ENCODE results near the gene PTPRO.

Gene PTPRO

DNA sequence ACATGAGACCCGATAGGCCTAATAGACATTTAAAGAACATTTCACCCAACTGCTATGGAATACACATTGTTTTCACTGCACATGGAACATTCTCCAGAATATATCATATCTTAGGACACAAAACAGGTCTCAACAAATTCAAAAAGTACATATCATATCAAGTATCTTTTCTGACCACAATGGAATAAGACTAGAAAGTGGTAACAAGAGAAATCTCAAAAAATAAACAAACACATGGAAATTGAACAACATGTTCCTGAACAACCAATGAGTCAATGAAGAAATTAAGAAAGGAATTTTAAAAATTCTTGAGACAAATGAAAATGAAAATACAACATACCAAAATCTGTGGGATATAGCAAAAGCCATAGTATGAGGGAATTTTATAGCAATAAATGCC is 208.1 kb downstream of the PTPRO start:
- DNase-seq = no peak

DNA sequence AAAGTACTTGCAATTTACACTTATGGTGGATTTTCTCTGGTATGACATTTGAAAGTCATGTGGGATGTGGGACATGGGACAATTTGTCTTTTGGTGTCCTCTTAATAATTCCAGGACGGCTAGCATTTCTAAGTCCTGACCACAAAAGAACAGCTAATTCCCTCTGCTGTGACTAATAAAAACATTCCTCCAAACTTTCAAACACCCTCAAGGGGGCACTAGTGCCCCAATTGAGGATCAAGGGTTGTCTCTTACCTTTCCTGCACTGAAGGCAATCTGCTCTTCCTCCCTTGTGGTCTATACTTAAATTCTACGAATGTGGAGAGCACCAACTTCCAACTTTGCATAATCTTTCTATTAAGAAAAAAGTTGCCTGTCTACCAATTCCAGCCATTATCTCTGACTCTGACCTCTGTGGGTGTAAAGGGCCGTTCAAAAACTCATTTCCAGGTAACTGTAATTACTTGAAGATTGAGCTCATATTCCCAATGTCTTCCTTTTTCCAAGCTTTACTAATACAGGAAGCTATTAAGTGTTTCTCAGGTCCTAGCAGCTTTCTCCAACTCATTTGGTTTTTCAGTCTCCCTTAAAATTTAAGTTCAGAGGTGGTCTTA is 210.2 kb downstream of the PTPRO start:
- no peak for DNase-seq

GRCh38 chr12:15534322-15534721 is 212.0 kb downstream of the PTPRO start:
- DNase-seq = no peak

GRCh38 chr12:15534874-15535273 is 212.6 kb downstream of the PTPRO start:
- no peak for DNase-seq

DNA sequence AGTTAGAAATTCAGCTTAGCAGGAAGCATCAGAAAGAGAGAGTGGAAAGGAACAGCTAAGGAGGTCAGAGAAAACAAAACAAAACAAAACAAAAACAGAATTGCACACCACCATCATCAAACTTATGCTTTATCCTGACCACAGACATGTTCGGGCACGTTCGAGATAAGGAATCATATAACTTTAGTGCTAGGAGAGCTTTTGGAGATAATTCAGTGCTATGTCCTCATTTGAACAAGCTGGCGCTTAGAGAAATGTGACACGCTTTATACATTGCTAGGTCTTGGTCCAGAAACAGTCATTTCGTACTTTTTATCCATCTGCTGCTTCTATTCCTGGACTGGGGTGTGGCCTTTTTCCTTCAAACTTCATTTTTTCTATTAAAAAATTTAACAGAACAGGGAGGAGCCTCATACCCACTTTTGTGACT is 213.1 kb downstream of the PTPRO start:
- no peak for DNase-seq

- no peak for DNase-seq
Observed at GRCh38 chr12:15536446-15536845, 214.1 kb downstream of the PTPRO start.

- DNase-seq = no peak
Observed at GRCh38 chr12:15538881-15539280, 216.6 kb downstream of the PTPRO start.

- DNase-seq = no peak
Observed at GRCh38 chr12:15540005-15540404, 217.7 kb downstream of the PTPRO start.

GRCh38 chr12:15540469-15540872 is 218.2 kb downstream of the PTPRO start:
- no peak for DNase-seq

GRCh38 chr12:15541996-15542631 is 219.8 kb downstream of the PTPRO start:
- DNase-seq = no peak

GRCh38 chr12:15543347-15543746 is 221.0 kb downstream of the PTPRO start:
- no peak for DNase-seq

- no peak for DNase-seq
Observed at GRCh38 chr12:15544589-15544988, 222.3 kb downstream of the PTPRO start.

- DNase-seq = no peak
Observed at GRCh38 chr12:15545334-15545733, 223.0 kb downstream of the PTPRO start.

DNA sequence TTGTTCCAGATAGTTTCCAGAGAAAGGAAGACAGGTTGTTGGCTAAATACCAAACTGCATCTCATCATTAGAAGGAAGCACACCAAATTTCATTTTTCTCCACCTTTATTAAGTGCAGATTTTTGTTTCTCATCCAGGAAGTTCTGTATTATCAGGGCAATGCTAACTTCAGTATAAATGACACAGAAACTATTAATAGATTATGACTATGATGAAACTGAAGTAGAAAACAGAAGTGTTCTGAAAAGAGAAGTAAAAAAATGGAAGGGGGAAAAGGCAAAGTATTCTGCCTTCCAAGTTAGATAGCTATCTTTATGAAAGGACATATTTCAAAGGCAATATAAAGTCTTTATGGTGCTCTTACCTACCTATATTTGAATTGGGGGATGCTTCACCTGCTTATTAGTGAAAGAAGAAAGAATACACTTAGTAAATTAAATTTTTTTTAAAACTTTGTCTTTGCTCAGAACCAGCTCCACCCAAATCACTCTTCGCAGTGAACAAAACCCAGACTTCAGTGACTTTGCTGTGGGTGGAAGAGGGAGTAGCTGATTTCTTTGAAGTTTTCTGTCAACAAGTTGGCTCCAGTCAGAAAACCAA is 223.9 kb downstream of the PTPRO start:
- DNase-seq = no peak

- no peak for DNase-seq
Observed at GRCh38 chr12:15547063-15547462, 224.8 kb downstream of the PTPRO start.

DNA sequence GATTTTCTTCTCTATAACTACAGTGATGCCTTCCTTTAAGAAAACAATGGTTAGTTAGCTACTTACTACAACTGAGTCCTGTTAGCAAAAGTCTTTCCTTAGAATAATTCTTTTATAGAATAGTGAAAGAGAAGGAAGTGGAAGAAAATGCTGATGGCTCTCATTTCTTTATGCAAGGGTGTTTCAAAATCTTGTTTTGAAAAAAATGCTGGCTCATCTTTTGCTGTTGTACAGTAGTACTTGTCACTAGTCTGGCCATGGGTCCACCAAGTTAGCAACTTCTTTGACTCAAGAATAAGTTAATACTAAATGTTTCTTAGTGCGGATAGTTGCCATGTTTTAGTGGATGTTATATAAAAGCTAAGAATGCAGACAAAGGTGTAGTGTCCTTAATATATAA is 225.4 kb downstream of the PTPRO start:
- no peak for DNase-seq

GRCh38 chr12:15550793-15551192 is 228.5 kb downstream of the PTPRO start:
- no peak for DNase-seq

GRCh38 chr12:15555446-15555845 is 233.1 kb downstream of the PTPRO start:
- DNase-seq = no peak

DNA sequence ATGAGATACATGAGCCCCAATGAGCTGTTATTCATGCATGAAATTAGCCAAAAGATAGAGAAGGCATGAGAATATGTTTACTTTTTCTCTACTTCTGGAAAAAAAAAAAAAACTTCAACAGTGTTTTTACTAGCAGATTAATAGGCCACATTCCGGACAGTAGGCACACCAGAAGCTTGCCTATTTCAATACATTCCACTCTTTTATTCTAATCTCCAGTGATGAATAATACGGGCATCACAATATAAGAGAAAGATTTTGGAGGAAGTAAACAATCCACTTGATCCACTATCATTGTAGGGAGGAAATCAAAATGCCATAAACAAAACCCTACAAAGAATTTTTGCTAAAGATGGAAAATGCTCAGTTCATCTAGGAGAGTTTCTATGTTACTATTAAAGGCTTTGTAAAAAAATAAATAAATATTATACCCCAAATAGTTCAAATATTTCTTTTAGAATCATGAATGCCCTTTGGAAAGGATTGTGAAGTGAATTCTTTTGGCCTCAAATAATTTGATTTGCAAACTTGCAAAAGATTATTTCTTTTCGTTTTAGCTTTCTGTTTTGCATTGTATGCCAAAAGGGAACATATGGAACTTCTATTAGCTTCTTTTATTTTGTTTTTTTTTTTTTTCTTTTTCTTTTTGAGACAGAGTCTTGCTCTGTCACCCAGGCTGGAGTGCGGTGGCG is 234.2 kb downstream of the PTPRO start:
- no peak for DNase-seq

DNA sequence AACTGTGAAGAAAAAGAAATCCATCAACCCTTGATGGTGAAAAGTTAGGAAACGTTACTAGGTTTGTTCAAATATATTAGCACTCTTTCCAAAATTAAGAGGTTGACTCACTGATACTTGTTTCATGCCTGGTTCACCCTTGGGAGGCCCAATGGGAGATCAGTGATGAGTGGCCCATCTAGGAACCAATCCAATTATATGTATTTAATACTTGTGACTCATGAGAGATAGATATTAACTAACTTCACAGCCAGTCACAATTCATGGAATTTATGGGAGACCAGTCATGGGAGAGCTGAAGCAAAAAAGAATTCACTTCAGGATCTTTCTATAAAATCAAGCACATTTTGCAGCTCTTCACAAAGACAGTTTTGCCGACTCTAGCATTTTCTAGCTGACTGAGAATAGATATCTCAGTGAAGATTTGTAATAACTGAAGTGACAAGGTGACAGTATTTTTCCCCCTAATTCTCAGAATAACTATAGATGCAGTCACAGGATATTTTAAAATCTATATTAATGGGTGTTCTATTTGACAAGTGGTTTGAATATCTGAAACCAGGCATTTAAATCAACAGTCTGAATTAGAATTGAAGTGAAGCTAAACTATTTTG is 236.7 kb downstream of the PTPRO start:
- no peak for DNase-seq

DNA sequence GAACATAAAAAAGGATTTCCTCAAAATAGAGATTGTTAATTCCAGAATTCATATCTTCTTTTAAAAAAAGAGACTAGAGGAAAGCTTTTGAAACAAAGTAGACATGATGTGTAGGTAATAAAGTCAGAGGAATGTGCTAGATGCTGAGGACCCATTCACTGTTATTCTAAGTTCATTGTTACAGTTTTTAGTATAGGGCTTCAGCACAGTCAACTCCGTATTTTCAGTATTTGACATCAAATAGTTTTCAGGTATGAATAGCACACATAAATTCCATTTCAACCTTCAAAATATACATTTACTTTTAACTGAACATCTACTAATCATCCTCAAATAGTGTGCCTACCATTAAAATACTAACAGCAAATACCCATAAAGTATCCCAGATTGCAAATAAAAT is 239.1 kb downstream of the PTPRO start:
- no peak for DNase-seq

DNA sequence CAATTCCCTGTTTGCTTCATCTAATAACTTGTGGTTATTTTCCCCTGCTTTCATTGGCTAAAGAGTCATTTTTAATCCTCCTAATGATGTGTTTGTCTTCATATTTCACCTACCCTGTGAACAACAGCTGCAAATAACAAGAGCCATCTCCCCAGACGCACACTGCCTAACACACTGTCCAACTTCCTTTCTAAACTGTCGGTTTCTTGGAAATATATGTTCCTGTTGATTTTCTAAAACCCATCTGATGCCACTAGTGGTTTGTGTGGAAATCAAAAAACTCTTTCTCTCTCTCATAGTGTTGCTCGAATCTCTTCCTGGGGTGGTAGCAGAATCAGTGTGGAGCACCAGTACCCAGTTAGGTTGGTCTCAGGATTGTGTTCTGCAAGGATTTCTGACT is 240.0 kb downstream of the PTPRO start:
- no peak for DNase-seq

GRCh38 chr12:15563663-15564062 is 241.4 kb downstream of the PTPRO start:
- no peak for DNase-seq

DNA sequence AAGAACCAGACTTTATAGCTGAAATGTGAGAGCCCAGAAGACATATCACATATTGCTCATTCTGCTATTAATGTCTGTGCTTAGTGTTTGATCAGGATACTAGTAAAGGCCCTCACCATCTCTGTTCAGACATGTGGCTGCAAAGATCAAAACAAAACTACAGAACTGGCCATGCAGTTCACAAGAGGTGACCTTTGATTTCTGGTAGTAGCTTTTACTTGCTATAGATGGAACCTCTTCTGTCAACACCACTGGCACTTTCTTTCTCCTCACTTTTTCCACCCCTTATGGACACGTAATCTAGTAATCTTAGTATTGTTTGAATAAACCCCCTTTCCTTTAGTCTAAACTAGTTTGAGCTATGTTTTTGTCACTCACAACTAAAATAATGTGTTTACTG is 252.0 kb downstream of the PTPRO start:
- DNase-seq = no peak

Measured in right forelimb (tissue), 1 donor.